HCT116 (cell line): ENCODE data around the gene NCAPG2.

Source experiments
- CTCF ChIP-seq, 3 experiments: fragments of 200-600 bp in 1 of 3; sonication (generic) in 1 of 3; IDR thresholded peaks in 2 of 3; conservative IDR thresholded peaks in 1 of 3; 2 replicates each; pipeline ENCODE4 v1.5.1; 2012 to 2017; ENCODE audit warnings: low read depth in 2 of 3, low read length in 2 of 3, antibody characterized with exemption in 1 of 3, borderline replicate concordance in 1 of 3, control low read depth in 1 of 3, mild to moderate bottlenecking in 1 of 3, mixed read lengths in 1 of 3, mixed run types in 1 of 3, moderate library complexity in 1 of 3; ENCODE audit not compliant: insufficient read depth in 1 of 3
- EZH2 ChIP-seq: fragments of 200-600 bp; sonication (generic); IDR thresholded peaks from 2 replicates; pipeline ENCODE4 v1.6.1; 2017; ENCODE audit warnings: antibody characterized with exemption, mixed run types
- MAX ChIP-seq: IDR thresholded peaks from 2 replicates; pipeline ENCODE4 v1.6.1; 2012
- POLR2A ChIP-seq: IDR thresholded peaks from 2 replicates; pipeline ENCODE4 v1.7.0; 2011; ENCODE audit warnings: borderline replicate concordance; ENCODE audit not compliant: insufficient read depth, insufficient read length; ENCODE audit errors: extremely low read depth
- POLR2AphosphoS5 ChIP-seq: IDR thresholded peaks from 2 replicates; pipeline ENCODE4 v1.6.1; 2011; ENCODE audit warnings: mild to moderate bottlenecking, low read depth, low read length, moderate library complexity
- TCF7L2 ChIP-seq: IDR thresholded peaks from 2 replicates; pipeline ENCODE4 v1.7.0; 2011; ENCODE audit warnings: borderline replicate concordance, inconsistent platforms; ENCODE audit not compliant: insufficient read depth, insufficient read length; ENCODE audit errors: extremely low read depth
- ZFX ChIP-seq: fragments of 450-650 bp; IDR thresholded peaks from 2 replicates; pipeline ENCODE4 v1.6.1; 2017

- TF ChIP-seq TCF7L2 (no peak), MAX (no peak), EZH2 (no peak), CTCF (IDR thresholded peaks at IDR 0.05 in 2 of 3, conservative IDR thresholded peaks at IDR 0.05 in 1 of 3; ENCODE audit: borderline replicate concordance in 1 of 3, insufficient read depth in 1 of 3, low read depth in 2 of 3, low read length in 2 of 3) (no peak), POLR2AphosphoS5 (no peak), ZFX (no peak), POLR2A (no peak)
These were observed 48.6 kb downstream of the NCAPG2 start for GRCh38 chr7:158655931-158656441.
